Smooth muscle cell of trachea (primary cell): ENCODE measurements around the gene AHR. TPM values are rescaled to one million over a fixed set of nuclear protein-coding genes. Genes with fewer than 3 reads are reported as not detected.

Experiments used
- total RNA-seq: library from RNA; depleted of rRNA; stranded (reverse); fragments of >200 nt; gene quantifications from 2 replicates; pipeline ENCODE4 v1.2.1, GENCODE V29; 2014

Gene AHR
- total RNA-seq, result 90.5 and 93.2 TPM in 2 replicates

GRCh38 chr7:17298102-17298839, at the start of gene AHR:
TSS of gene AHR (plus strand) at chr7:17298652. CDS start at chr7:17299265, 613 bp downstream.

